Caco-2 (cell line): ENCODE results near the gene FAF2. TPM values are rescaled to one million over a fixed set of nuclear protein-coding genes. Genes with fewer than 3 reads are reported as not detected.
A peak's percentile ranks its signal among the peaks of the same experiment; 100 is the strongest.

Source experiments
- BruUV-seq: library from RNA; stranded (reverse); fragments of 400-500 nt; replicated peaks from 2 replicates; lab custom pipeline; 2021; lab: Mats Ljungman, UMichigan
- CTCF ChIA-PET: fragments of 300-600 bp; sonication (Branson Sonifier 250); formaldehyde crosslinking; loops from one replicate; lab custom pipeline; 2022; ENCODE audit warnings: antibody characterized with exemption; lab: Charles Lee
- POLR2A ChIA-PET: fragments of 300-600 bp; sonication (Branson Sonifier 250); formaldehyde crosslinking; loops from one replicate; lab custom pipeline; 2022; ENCODE audit warnings: antibody characterized with exemption; lab: Charles Lee
- DNase-seq, 2 experiments: peaks; one replicate each; pipeline versions ENCODE4 v3.0.0 to v3.0.0-alpha.2; 2020 to 2022
- H3K27me3 ChIP-seq: replicated peaks from 2 replicates; pipeline ENCODE4 v1.6.0; 2011; ENCODE audit warnings: low read length; ENCODE audit not compliant: control insufficient read depth, insufficient read depth
- H3K36me3 ChIP-seq: 2 replicates; pipeline ENCODE4 v1.5.1; 2011; ENCODE audit warnings: low read length; ENCODE audit not compliant: control insufficient read depth, insufficient read depth
- H3K4me1 ChIP-seq: fragments of 250-450 bp; sonication (Bioruptor Pico); 2 replicates; pipeline ENCODE4 v1.5.1; 2020; ENCODE audit warnings: mild to moderate bottlenecking
- H3K4me3 ChIP-seq: 2 replicates; pipeline ENCODE4 v1.5.1; 2011; ENCODE audit warnings: low read depth, mild to moderate bottlenecking, control low read depth, low read length
- H3K9me3 ChIP-seq: fragments of 250-450 bp; sonication (Bioruptor Pico); 2 replicates; pipeline ENCODE4 v1.5.1; 2020; ENCODE audit warnings: mild to moderate bottlenecking, moderate library complexity
- H3K27ac Mint-ChIP-seq: one replicate; pipeline ENCODE4 v1.8.0; 2022; ENCODE audit warnings: mixed read lengths; ENCODE audit not compliant: unreplicated experiment
- H3K27me3 Mint-ChIP-seq: one replicate; pipeline ENCODE4 v1.8.0; 2022; ENCODE audit warnings: mixed read lengths; ENCODE audit not compliant: insufficient read depth, unreplicated experiment
- H3K36me3 Mint-ChIP-seq: one replicate; pipeline ENCODE4 v1.8.0; 2022; ENCODE audit warnings: mild to moderate bottlenecking, mixed read lengths; ENCODE audit not compliant: insufficient read depth, unreplicated experiment
- H3K4me1 Mint-ChIP-seq: one replicate; pipeline ENCODE4 v1.8.0; 2022; ENCODE audit warnings: low read depth, mixed read lengths; ENCODE audit not compliant: unreplicated experiment
- H3K4me3 Mint-ChIP-seq: one replicate; pipeline ENCODE4 v1.8.0; 2022; ENCODE audit warnings: mild to moderate bottlenecking, moderate library complexity, mixed read lengths; ENCODE audit not compliant: unreplicated experiment
- H3K9me3 Mint-ChIP-seq: one replicate; pipeline ENCODE4 v1.8.0; 2022; ENCODE audit warnings: mixed read lengths; ENCODE audit not compliant: unreplicated experiment
- intact Hi-C: fragments of 100-400 bp; cut with micrococcal nuclease; formaldehyde crosslinking; loops from one replicate; pipeline ENCODE4 v1.10.0; 2022; ENCODE audit not compliant: unreplicated experiment
- total RNA-seq: library from RNA; stranded (reverse); gene quantifications from 2 replicates; pipeline ENCODE4 v1.2.3, GENCODE V29; 2022
- TF ChIP-seq, protein P1 (sequence below), 2 experiments: fragments of 200-600 bp in 1 of 2; IDR thresholded peaks; 1 replicate in 1 of 2; 2 replicates in 1 of 2; pipeline versions ENCODE4 v1.5.1 to v1.8.0; 2011 to 2022; ENCODE audit warnings: antibody characterized with exemption in 1 of 2, control low read depth in 1 of 2, inconsistent platforms in 1 of 2, low read depth in 1 of 2, low read length in 1 of 2, mild to moderate bottlenecking in 1 of 2, moderate library complexity in 1 of 2; ENCODE audit not compliant: insufficient read depth in 1 of 2, severe bottlenecking in 1 of 2, unreplicated experiment in 1 of 2

Gene FAF2
- total RNA-seq, 1 experiment from 2014 or later = 55.5 TPM

DNA sequence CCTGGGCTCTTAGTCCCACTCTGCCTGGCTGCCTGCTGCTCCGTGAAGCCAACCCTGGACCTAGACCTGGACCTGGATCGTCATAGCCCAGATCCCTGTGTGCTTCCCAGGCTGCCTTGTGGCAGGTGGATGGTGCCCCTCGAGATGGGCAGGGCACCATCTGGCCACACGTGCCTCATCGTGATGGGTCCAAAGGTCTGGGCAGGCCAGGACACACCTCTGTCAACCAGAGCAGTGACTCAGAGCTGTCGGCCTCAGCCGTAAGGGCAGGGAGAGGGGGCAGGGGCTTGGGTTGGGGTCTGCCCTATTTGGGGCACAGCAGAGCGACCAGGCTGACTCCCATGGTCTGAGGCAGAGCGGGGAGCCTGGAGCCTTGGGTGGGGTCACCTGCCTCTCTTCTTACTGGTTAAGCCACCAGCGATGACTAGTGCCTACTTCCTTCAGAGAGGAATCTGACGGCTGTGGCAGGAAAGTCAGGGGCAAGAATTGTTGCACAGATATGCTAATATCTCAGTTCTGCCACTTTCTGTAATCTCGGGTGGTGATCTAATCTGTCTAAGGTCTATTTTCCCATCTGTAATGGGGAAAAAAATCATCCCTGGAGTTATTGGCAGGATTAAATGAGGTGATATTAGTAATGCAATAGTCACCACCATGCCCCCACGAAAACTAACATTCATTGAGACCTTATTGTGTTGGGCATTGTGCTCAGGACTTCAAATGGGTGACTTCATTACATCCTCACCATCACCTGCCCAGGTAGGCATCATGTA lies 97.7 kb downstream of the FAF2 start:
- H3K4me1 ChIP-seq = peaks cover 40% of the 10 kb centered on the region
- H3K27ac Mint-ChIP-seq = peak overlapping the region; percentile 86
- BruUV-seq = no TSS peak
- TF ChIP-seq, protein P1, sequence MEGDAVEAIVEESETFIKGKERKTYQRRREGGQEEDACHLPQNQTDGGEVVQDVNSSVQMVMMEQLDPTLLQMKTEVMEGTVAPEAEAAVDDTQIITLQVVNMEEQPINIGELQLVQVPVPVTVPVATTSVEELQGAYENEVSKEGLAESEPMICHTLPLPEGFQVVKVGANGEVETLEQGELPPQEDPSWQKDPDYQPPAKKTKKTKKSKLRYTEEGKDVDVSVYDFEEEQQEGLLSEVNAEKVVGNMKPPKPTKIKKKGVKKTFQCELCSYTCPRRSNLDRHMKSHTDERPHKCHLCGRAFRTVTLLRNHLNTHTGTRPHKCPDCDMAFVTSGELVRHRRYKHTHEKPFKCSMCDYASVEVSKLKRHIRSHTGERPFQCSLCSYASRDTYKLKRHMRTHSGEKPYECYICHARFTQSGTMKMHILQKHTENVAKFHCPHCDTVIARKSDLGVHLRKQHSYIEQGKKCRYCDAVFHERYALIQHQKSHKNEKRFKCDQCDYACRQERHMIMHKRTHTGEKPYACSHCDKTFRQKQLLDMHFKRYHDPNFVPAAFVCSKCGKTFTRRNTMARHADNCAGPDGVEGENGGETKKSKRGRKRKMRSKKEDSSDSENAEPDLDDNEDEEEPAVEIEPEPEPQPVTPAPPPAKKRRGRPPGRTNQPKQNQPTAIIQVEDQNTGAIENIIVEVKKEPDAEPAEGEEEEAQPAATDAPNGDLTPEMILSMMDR (IDR thresholded peaks at IDR 0.05; ENCODE audit: insufficient read depth in 1 of 2, low read depth in 1 of 2, low read length in 1 of 2, severe bottlenecking in 1 of 2, unreplicated experiment in 1 of 2) = no peak
- no peaks in the 10 kb centered on the region for H3K27me3 ChIP-seq
- H3K36me3 ChIP-seq = no peaks in the 10 kb centered on the region
- H3K9me3 Mint-ChIP-seq = no peaks in the 10 kb centered on the region
- H3K36me3 Mint-ChIP-seq = peaks cover 13% of the 10 kb centered on the region
- ChIA-PET POLR2A (interaction anchor here (0.6 kb wide), 1 partner anchor 8 kb away, joined by 3 read pairs; no protein-coding TSS in a partner anchor), CTCF (no interaction called here)
- H3K4me3 ChIP-seq = no peak overlapping the region
- H3K4me3 Mint-ChIP-seq = peak overlapping the region; percentile 85
- peaks cover 19% of the 10 kb centered on the region for H3K4me1 Mint-ChIP-seq
- intact Hi-C loops = no loop called here
- peak; percentile 34 to 69 for DNase-seq
- H3K27me3 Mint-ChIP-seq = no peaks in the 10 kb centered on the region
- no peaks in the 10 kb centered on the region for H3K9me3 ChIP-seq

DNA sequence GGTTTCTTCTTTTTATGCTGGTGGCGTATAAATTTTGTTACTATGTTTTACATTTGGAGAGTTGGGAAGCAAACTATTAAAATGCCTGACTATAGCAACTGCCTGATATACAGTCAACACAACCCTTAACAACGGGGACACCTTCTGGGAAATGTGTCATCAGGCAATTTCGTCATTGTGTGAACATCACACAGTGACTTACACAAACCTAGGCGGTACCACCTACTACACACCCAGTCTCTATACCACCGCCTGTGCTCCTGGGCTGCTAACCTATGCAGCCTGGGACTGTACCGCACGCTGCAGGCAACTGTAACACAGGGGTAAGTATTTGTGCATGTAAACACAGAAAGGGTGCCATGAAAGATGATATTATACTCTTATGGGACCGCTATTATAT lies 99.6 kb downstream of the FAF2 start:
- no peak for DNase-seq
- CTCF ChIA-PET = interaction anchor here (1.0 kb wide), 1 partner anchor 100 kb away, joined by 5 read pairs; the partner anchor contains the start of gene FAF2
- Mint-ChIP-seq H3K9me3 (no peaks in the 10 kb centered on the region), H3K36me3 (peaks cover 8% of the 10 kb centered on the region), H3K27me3 (no peaks in the 10 kb centered on the region), H3K4me3 (no peak overlapping the region), H3K27ac (peak overlapping the region; percentile 40), H3K4me1 (peaks cover 11% of the 10 kb centered on the region)
- no TSS peak for BruUV-seq
- intact Hi-C loops = no loop called here
- Histone ChIP-seq H3K27me3 (no peaks in the 10 kb centered on the region), H3K36me3 (no peaks in the 10 kb centered on the region), H3K9me3 (no peaks in the 10 kb centered on the region), H3K4me1 (peaks cover 26% of the 10 kb centered on the region), H3K4me3 (no peak overlapping the region)
- POLR2A ChIA-PET = interaction anchor here (0.7 to 1.2 kb wide), 2 partner anchors 10 to 160 kb away, joined by 3 to 4 read pairs; partner anchors contain the start of genes NOP16 and RNF44
- TF ChIP-seq, protein P1 (IDR thresholded peaks at IDR 0.05; ENCODE audit: insufficient read depth in 1 of 2, low read depth in 1 of 2, low read length in 1 of 2, severe bottlenecking in 1 of 2, unreplicated experiment in 1 of 2) = no peak

DNA sequence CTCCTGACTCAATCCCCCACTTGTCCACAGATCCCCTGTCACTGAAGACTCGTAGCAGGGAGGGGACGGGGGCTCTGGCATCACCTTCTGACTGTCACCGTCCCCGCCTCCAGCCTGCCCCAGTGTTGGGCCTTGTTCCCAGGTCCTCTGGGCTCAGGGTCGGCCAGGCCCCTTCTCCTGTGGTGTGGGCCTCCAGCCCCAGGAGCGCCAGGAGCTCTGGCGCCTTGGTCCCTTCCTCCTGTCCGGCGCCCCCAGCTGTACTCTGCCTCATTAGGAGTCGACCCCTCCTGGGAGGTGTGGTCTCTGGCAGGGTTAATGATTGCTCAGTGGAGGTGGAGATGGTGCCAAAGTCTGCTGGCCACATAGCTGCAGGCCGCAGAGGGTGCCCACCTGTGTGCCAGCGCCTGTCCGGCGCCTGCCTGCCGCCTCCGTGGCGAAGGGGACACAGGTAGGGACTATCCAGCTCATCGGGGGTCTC lies 100.8 kb downstream of the FAF2 start, which contains the start of gene CDHR2:
Gene CDHR2, plus strand, starts transcription at position 376 of the 478 bp plus-strand sequence. CDS start 16,011 bp downstream, outside the sequence.
- Histone ChIP-seq H3K27me3 (no peaks in the 10 kb centered on the region), H3K4me1 (peaks cover 26% of the 10 kb centered on the region), H3K4me3 (no peak within 1 kb of the TSS), H3K9me3 (no peaks in the 10 kb centered on the region), H3K36me3 (no peaks in the 10 kb centered on the region)
- no peak for DNase-seq
- CTCF ChIA-PET = no interaction called here
- BruUV-seq = no TSS peak
- H3K4me3 Mint-ChIP-seq = no peak within 1 kb of the TSS
- H3K9me3 Mint-ChIP-seq = no peaks in the 10 kb centered on the region
- H3K36me3 Mint-ChIP-seq = peaks cover 8% of the 10 kb centered on the region
- H3K27me3 Mint-ChIP-seq = no peaks in the 10 kb centered on the region
- intact Hi-C loops = no loop called here
- H3K4me1 Mint-ChIP-seq = peaks cover 11% of the 10 kb centered on the region
- H3K27ac Mint-ChIP-seq = no peak within 1 kb of the TSS
- POLR2A ChIA-PET = no interaction called here
- TF ChIP-seq, protein P1 (IDR thresholded peaks at IDR 0.05; ENCODE audit: insufficient read depth in 1 of 2, low read depth in 1 of 2, low read length in 1 of 2, severe bottlenecking in 1 of 2, unreplicated experiment in 1 of 2) = no peak
